Liver (tissue), 9 donors: ENCODE data around the gene L2HGDH. TPM values are rescaled to one million over a fixed set of nuclear protein-coding genes. Genes with fewer than 3 reads are reported as not detected.

Source experiments
- DNase-seq: peaks from one replicate; pipeline ENCODE4 v3.0.0-alpha.2; 2017; ENCODE audit warnings: low spot score
- H3K27ac ChIP-seq, 2 donors: one replicate each; pipeline ENCODE4 v1.7.0; 2013; ENCODE audit warnings: inconsistent platforms in 2 of 2, low read length in 2 of 2, control low read depth in 1 of 2, low read depth in 1 of 2, mild to moderate bottlenecking in 1 of 2
- H3K27me3 ChIP-seq, 4 donors: one replicate each; pipeline versions ENCODE4 v1.6.1 to v1.7.0; 2013; ENCODE audit warnings: low read length in 3 of 4, inconsistent platforms in 1 of 4, mild to moderate bottlenecking in 1 of 4, moderate library complexity in 1 of 4; ENCODE audit not compliant: control insufficient read depth in 4 of 4, insufficient read depth in 4 of 4
- H3K36me3 ChIP-seq, 4 donors: one replicate each; pipeline versions ENCODE4 v1.6.1 to v1.7.0; 2013; ENCODE audit warnings: low read length in 3 of 4, mild to moderate bottlenecking in 3 of 4, low read depth in 1 of 4, moderate library complexity in 1 of 4; ENCODE audit not compliant: control insufficient read depth in 4 of 4, insufficient read depth in 3 of 4
- H3K4me1 ChIP-seq, 4 donors: one replicate each; pipeline versions ENCODE4 v1.6.1 to v1.7.0; 2013; ENCODE audit warnings: low read length in 3 of 4, mild to moderate bottlenecking in 3 of 4, moderate library complexity in 1 of 4; ENCODE audit not compliant: control insufficient read depth in 4 of 4, insufficient read depth in 4 of 4
- H3K4me3 ChIP-seq, 3 donors: one replicate each; pipeline versions ENCODE4 v1.6.1 to v1.7.0; 2013; ENCODE audit warnings: low read length in 3 of 3, control low read depth in 1 of 3, low read depth in 1 of 3, mild to moderate bottlenecking in 1 of 3
- H3K9ac ChIP-seq, 2 donors: one replicate each; pipeline ENCODE4 v1.7.0; 2013; ENCODE audit warnings: low read length in 2 of 2, mild to moderate bottlenecking in 2 of 2, moderate library complexity in 2 of 2, control low read depth in 1 of 2, low read depth in 1 of 2
- H3K9me3 ChIP-seq, 4 donors: one replicate each; pipeline versions ENCODE4 v1.6.1 to v1.7.0; 2013; ENCODE audit warnings: low read length in 3 of 4; ENCODE audit not compliant: control insufficient read depth in 4 of 4
- FOXA1 ChIP-seq: IDR thresholded peaks from 2 replicates; pipeline ENCODE4 v1.6.1; 2016; ENCODE audit warnings: antibody characterized with exemption
- FOXA2 ChIP-seq: IDR thresholded peaks from 2 replicates; pipeline ENCODE4 v1.6.1; 2016; ENCODE audit warnings: antibody characterized with exemption
- GABPA ChIP-seq, 2 donors: IDR thresholded peaks in 1 of 2; conservative IDR thresholded peaks in 1 of 2; 2 replicates each; pipeline ENCODE4 v1.6.1; 2016; ENCODE audit warnings: antibody characterized with exemption in 2 of 2, mild to moderate bottlenecking in 1 of 2, moderate library complexity in 1 of 2
- HNF4A ChIP-seq, 2 donors: conservative IDR thresholded peaks; 2 replicates each; pipeline ENCODE4 v1.6.1; 2016; ENCODE audit warnings: antibody characterized with exemption in 2 of 2, mild to moderate bottlenecking in 2 of 2
- HNF4G ChIP-seq: IDR thresholded peaks from 2 replicates; pipeline ENCODE4 v1.6.1; 2016; ENCODE audit warnings: antibody characterized with exemption
- JUND ChIP-seq, 2 donors: IDR thresholded peaks; 2 replicates each; pipeline ENCODE4 v1.6.1; 2016; ENCODE audit warnings: antibody characterized with exemption in 2 of 2
- NR2F2 ChIP-seq: IDR thresholded peaks from 2 replicates; pipeline ENCODE4 v1.6.1; 2016; ENCODE audit warnings: antibody characterized with exemption
- RAD21 ChIP-seq, 2 donors: IDR thresholded peaks; 2 replicates each; pipeline ENCODE4 v1.6.1; 2016; ENCODE audit warnings: antibody characterized with exemption in 2 of 2, mild to moderate bottlenecking in 2 of 2
- RXRA ChIP-seq, 2 donors: IDR thresholded peaks; 2 replicates each; pipeline ENCODE4 v1.6.1; 2017 to 2018; ENCODE audit warnings: antibody characterized with exemption in 2 of 2, mild to moderate bottlenecking in 1 of 2
- SP1 ChIP-seq: IDR thresholded peaks from 2 replicates; pipeline ENCODE4 v1.6.1; 2018; ENCODE audit warnings: antibody characterized with exemption, mild to moderate bottlenecking
- TAF1 ChIP-seq: conservative IDR thresholded peaks from 2 replicates; pipeline ENCODE4 v1.6.1; 2016; ENCODE audit warnings: antibody characterized with exemption, mild to moderate bottlenecking
- YY1 ChIP-seq: IDR thresholded peaks from 2 replicates; pipeline ENCODE4 v1.6.1; 2016; ENCODE audit warnings: antibody characterized with exemption, mild to moderate bottlenecking
- WGBS: extraction: QIAGEN DNeasy Blood & Tissue Kit; methylation state at CpG from one replicate; pipeline ENCODE4 v1.1.7; 2013; 5-methylcytosine and 5-hydroxymethylcytosine counted together
- polyA plus RNA-seq, 2 donors: library from polyadenylated mRNA; stranded (reverse) in 1 of 2; unstranded in 1 of 2; fragments of 200-250 nt in 1 of 2; fragments of >200 nt in 1 of 2; fragmentation: Nextera tagmentation in 1 of 2; extraction: Ambion mirVana in 1 of 2; gene quantifications; one replicate each; pipeline versions ENCODE4 v1.2.1 to v1.2.3, GENCODE V29; 2013 to 2015
- total RNA-seq, 2 donors: library from RNA; depleted of rRNA; stranded (reverse); fragments of >200 nt; gene quantifications; one replicate each; pipeline ENCODE4 v1.2.3, GENCODE V29; 2014
- TF ChIP-seq, protein P1 (sequence below): IDR thresholded peaks from 2 replicates; pipeline ENCODE4 v1.6.1; 2016; ENCODE audit warnings: antibody characterized with exemption
- TF ChIP-seq, protein P2 (sequence below): IDR thresholded peaks from 2 replicates; pipeline ENCODE4 v1.6.1; 2016; ENCODE audit warnings: antibody characterized with exemption
- TF ChIP-seq, protein P3 (sequence below): IDR thresholded peaks from 2 replicates; pipeline ENCODE4 v1.6.1; 2016; ENCODE audit warnings: antibody characterized with exemption, mild to moderate bottlenecking
- TF ChIP-seq, protein P4 (sequence below): fragments of 150-350 bp; IDR thresholded peaks from 2 replicates; pipeline ENCODE4 v1.5.1; 2017; ENCODE audit warnings: improper control_type of control experiment, low read depth, low read length; ENCODE audit not compliant: missing input control
- donor health status: healthy.
- donor health status: healthy.
- donor health status: healthy.
- donor health status: healthy.
- donor health status: healthy.

Gene L2HGDH
- total and polyA plus RNA-seq, 4 donors = 3.8 to 9.0 (median 5.4) TPM

DNA sequence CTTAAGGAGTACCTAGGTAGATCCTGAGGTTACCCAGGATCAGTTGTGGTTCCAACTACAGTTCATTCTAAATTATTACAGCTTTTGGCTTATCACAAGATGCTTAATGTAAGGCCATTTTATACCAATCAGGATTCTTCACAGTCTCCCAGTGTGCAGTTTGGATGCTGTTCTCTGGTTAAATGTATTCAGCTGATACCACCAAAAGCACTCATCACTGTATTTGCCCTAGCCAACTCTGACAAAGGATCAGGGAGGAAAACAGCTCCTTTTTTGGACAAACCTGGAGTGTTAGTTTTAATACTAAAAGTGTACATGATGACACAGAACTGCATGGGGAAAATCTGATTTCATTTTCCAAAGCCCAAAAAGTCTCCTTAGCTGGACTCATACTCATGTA, 19.6 kb upstream of the L2HGDH start:
- H3K9me3 ChIP-seq = no peaks in the 10 kb centered on the region
- no peaks in the 10 kb centered on the region for H3K27me3 ChIP-seq
- DNase-seq = no peak
- no peak overlapping the region for H3K4me3 ChIP-seq
- H3K4me1 ChIP-seq = no peaks in the 10 kb centered on the region
- H3K9ac ChIP-seq = no peak overlapping the region
- no peak overlapping the region for H3K27ac ChIP-seq
- peaks cover 0 to 8% (median 3%) of the 10 kb centered on the region in 4 donors for H3K36me3 ChIP-seq
- TF ChIP-seq SP1 = no peak
- TF ChIP-seq NR2F2 = no peak
- no peak for TF ChIP-seq HNF4G
- TF ChIP-seq, protein P1, sequence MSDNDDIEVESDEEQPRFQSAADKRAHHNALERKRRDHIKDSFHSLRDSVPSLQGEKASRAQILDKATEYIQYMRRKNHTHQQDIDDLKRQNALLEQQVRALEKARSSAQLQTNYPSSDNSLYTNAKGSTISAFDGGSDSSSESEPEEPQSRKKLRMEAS = no peak
- TF ChIP-seq RAD21 (IDR thresholded peaks at IDR 0.05) = no peak
- no peak for TF ChIP-seq FOXA2
- no peak for TF ChIP-seq TAF1
- no peak for TF ChIP-seq JUND (IDR thresholded peaks at IDR 0.05)
- TF ChIP-seq, protein P2, sequence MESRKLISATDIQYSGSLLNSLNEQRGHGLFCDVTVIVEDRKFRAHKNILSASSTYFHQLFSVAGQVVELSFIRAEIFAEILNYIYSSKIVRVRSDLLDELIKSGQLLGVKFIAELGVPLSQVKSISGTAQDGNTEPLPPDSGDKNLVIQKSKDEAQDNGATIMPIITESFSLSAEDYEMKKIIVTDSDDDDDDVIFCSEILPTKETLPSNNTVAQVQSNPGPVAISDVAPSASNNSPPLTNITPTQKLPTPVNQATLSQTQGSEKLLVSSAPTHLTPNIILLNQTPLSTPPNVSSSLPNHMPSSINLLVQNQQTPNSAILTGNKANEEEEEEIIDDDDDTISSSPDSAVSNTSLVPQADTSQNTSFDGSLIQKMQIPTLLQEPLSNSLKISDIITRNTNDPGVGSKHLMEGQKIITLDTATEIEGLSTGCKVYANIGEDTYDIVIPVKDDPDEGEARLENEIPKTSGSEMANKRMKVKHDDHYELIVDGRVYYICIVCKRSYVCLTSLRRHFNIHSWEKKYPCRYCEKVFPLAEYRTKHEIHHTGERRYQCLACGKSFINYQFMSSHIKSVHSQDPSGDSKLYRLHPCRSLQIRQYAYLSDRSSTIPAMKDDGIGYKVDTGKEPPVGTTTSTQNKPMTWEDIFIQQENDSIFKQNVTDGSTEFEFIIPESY = no peak
- no peak for TF ChIP-seq RXRA (IDR thresholded peaks at IDR 0.05)
- TF ChIP-seq YY1 = no peak
- TF ChIP-seq, protein P3, sequence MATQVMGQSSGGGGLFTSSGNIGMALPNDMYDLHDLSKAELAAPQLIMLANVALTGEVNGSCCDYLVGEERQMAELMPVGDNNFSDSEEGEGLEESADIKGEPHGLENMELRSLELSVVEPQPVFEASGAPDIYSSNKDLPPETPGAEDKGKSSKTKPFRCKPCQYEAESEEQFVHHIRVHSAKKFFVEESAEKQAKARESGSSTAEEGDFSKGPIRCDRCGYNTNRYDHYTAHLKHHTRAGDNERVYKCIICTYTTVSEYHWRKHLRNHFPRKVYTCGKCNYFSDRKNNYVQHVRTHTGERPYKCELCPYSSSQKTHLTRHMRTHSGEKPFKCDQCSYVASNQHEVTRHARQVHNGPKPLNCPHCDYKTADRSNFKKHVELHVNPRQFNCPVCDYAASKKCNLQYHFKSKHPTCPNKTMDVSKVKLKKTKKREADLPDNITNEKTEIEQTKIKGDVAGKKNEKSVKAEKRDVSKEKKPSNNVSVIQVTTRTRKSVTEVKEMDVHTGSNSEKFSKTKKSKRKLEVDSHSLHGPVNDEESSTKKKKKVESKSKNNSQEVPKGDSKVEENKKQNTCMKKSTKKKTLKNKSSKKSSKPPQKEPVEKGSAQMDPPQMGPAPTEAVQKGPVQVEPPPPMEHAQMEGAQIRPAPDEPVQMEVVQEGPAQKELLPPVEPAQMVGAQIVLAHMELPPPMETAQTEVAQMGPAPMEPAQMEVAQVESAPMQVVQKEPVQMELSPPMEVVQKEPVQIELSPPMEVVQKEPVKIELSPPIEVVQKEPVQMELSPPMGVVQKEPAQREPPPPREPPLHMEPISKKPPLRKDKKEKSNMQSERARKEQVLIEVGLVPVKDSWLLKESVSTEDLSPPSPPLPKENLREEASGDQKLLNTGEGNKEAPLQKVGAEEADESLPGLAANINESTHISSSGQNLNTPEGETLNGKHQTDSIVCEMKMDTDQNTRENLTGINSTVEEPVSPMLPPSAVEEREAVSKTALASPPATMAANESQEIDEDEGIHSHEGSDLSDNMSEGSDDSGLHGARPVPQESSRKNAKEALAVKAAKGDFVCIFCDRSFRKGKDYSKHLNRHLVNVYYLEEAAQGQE = no peak
- TF ChIP-seq GABPA (IDR thresholded peaks at IDR 0.05 in 1 of 2, conservative IDR thresholded peaks at IDR 0.05 in 1 of 2) = no peak

DNA sequence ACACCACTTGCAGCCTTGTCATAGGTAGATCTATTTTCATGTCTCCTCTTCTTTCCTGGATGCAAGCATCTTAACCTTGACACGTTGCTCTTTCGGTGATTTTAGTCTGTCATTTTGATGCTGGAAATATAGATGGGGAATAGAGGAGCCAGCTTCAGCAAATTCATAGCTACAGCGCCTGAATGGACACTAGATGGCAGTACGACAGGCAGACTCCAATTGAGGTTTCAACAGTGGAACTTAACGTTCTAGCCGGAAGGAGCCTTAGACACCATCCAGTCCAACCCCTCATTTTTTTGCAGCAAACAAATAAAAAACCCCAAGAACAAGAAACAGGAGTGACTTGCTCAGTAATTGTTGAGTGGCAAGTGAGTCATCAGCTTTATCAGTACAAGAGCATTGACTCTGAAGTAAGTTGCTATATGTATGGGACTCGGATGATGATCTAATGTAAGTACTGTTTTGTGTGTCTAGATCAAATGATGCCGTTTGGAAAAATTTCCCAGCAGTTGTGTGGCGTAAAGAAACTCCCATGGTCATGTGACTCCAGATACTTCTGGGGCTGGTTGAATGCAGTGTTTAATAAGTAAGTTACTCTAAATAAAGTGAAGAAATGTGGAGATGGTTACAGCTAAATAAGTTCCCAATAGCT, 9.1 kb upstream of the L2HGDH start:
- Histone ChIP-seq H3K9ac (no peak overlapping the region), H3K27ac (peak overlapping the region in 1 of 2 donors; percentile 57), H3K36me3 (peaks cover 0 to 7% (median 5%) of the 10 kb centered on the region in 4 donors), H3K27me3 (no peaks in the 10 kb centered on the region), H3K4me3 (no peak overlapping the region), H3K9me3 (no peaks in the 10 kb centered on the region), H3K4me1 (peaks cover 0 to 13% (median 0%) of the 10 kb centered on the region in 4 donors)
- 10% methylated on average over 9 of the region's 9 CpGs for WGBS
- peak; percentile 28 for TF ChIP-seq SP1
- peak; percentile 90 to 96 for TF ChIP-seq RAD21 (IDR thresholded peaks at IDR 0.05)
- TF ChIP-seq, protein P4, sequence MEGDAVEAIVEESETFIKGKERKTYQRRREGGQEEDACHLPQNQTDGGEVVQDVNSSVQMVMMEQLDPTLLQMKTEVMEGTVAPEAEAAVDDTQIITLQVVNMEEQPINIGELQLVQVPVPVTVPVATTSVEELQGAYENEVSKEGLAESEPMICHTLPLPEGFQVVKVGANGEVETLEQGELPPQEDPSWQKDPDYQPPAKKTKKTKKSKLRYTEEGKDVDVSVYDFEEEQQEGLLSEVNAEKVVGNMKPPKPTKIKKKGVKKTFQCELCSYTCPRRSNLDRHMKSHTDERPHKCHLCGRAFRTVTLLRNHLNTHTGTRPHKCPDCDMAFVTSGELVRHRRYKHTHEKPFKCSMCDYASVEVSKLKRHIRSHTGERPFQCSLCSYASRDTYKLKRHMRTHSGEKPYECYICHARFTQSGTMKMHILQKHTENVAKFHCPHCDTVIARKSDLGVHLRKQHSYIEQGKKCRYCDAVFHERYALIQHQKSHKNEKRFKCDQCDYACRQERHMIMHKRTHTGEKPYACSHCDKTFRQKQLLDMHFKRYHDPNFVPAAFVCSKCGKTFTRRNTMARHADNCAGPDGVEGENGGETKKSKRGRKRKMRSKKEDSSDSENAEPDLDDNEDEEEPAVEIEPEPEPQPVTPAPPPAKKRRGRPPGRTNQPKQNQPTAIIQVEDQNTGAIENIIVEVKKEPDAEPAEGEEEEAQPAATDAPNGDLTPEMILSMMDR = peak; percentile 90
- TF ChIP-seq FOXA1 = no peak
- TF ChIP-seq JUND (IDR thresholded peaks at IDR 0.05) = peak in 1 of 2 donors; percentile 39
- peak in 1 of 2 donors; percentile 6 for TF ChIP-seq HNF4A (conservative IDR thresholded peaks at IDR 0.05)
- TF ChIP-seq RXRA (IDR thresholded peaks at IDR 0.05) = no peak
- TF ChIP-seq NR2F2 = no peak
- TF ChIP-seq GABPA (IDR thresholded peaks at IDR 0.05 in 1 of 2, conservative IDR thresholded peaks at IDR 0.05 in 1 of 2) = peak in 1 of 2 donors; percentile 17
- peak; percentile 57 for DNase-seq
